Measurements from ENCODE around the gene SKP2. TPM values are rescaled to one million over a fixed set of nuclear protein-coding genes. Genes with fewer than 3 reads are reported as not detected.

Gene SKP2
- total and polyA plus RNA-seq, 12 donors: 2.9 to 52.1 (median 13.7) TPM

GRCh38 chr5:36227046-36227445, 75.1 kb downstream of the SKP2 start:
- intact Hi-C loops (cut with DNase I): no loop called here
- H3K27ac ChIP-seq: no peak overlapping the region

GRCh38 chr5:36228505-36228904, 76.6 kb downstream of the SKP2 start:
- Histone ChIP-seq H3K27ac (no peak overlapping the region), H3K36me3 (replicated peaks in 1 of 2) (peaks cover 0 to 14% of the 10 kb centered on the region in 2 donors), H3K4me3 (no peak overlapping the region), H3K9me3 (replicated peaks in 1 of 3) (no peaks in the 10 kb centered on the region), H3K4me1 (replicated peaks in 1 of 2) (peaks cover 9 to 32% of the 10 kb centered on the region in 2 donors), H3K27me3 (no peaks in the 10 kb centered on the region)
- TF ChIP-seq CTCF (IDR thresholded peaks at IDR 0.05) (no peak), POLR2A (IDR thresholded peaks at IDR 0.05) (no peak)
- intact Hi-C loops (cut with DNase I): no loop called here
- WGBS, 4 donors: 94 to 98% (median 96%) methylated on average over 7 of the region's 7 CpGs
- DNase-seq: no peak

More at GRCh38 chr5:36227046-36227445, 75.1 kb downstream of the SKP2 start:
- H3K9me3 ChIP-seq (replicated peaks in 1 of 3): no peaks in the 10 kb centered on the region
- peaks cover 0 to 17% of the 10 kb centered on the region in 2 donors for H3K36me3 ChIP-seq (replicated peaks in 1 of 2)
- H3K4me3 ChIP-seq: no peak overlapping the region
- TF ChIP-seq CTCF (IDR thresholded peaks at IDR 0.05) (no peak), POLR2A (IDR thresholded peaks at IDR 0.05) (no peak)
- DNase-seq: no peak
- H3K27me3 ChIP-seq: no peaks in the 10 kb centered on the region
- peaks cover 0 to 19% of the 10 kb centered on the region in 2 donors for H3K4me1 ChIP-seq (replicated peaks in 1 of 2)

- no peak for DNase-seq
- Histone ChIP-seq H3K4me3 (no peak overlapping the region), H3K27ac (no peak overlapping the region), H3K36me3 (replicated peaks in 1 of 2) (peaks cover 0 to 5% of the 10 kb centered on the region in 2 donors), H3K4me1 (replicated peaks in 1 of 2) (peaks cover 9 to 32% of the 10 kb centered on the region in 2 donors), H3K27me3 (no peaks in the 10 kb centered on the region), H3K9me3 (replicated peaks in 1 of 3) (no peaks in the 10 kb centered on the region)
- TF ChIP-seq POLR2A (IDR thresholded peaks at IDR 0.05): no peak
- TF ChIP-seq CTCF (IDR thresholded peaks at IDR 0.05): no peak
- WGBS, 4 donors: 84 to 99% (median 95%) methylated on average over 1 of the region's 1 CpG
- intact Hi-C loops (cut with DNase I): no loop called here
Measured at GRCh38 chr5:36230151-36230790, 78.4 kb downstream of the SKP2 start.

- intact Hi-C loops (cut with DNase I): no loop called here
- WGBS, 4 donors: 68 to 78% (median 68%) methylated on average over 3 of the region's 3 CpGs
- H3K27ac ChIP-seq: no peak overlapping the region
Measured at GRCh38 chr5:36232533-36232932, 80.6 kb downstream of the SKP2 start.

More at GRCh38 chr5:36232533-36232932, 80.6 kb downstream of the SKP2 start:
- Histone ChIP-seq H3K4me1 (replicated peaks in 1 of 2) (peaks cover 9 to 42% of the 10 kb centered on the region in 2 donors), H3K9me3 (replicated peaks in 1 of 3) (no peaks in the 10 kb centered on the region), H3K27me3 (no peaks in the 10 kb centered on the region), H3K4me3 (no peak overlapping the region), H3K36me3 (replicated peaks in 1 of 2) (no peaks in the 10 kb centered on the region)
- DNase-seq: no peak
- no peak for TF ChIP-seq POLR2A (IDR thresholded peaks at IDR 0.05)
- TF ChIP-seq CTCF (IDR thresholded peaks at IDR 0.05): no peak

MicroRNA genes within 50 kb of the gene (microRNA counts, 767-probe panel; counts per million panel counts)
- 0 counts per million in 2 donors for microRNA hsa-miR-580

Small RNAs within 50 kb of the gene (microRNA-seq; reads per million reads assigned to microRNA genes)
- 0 to 0.85 (median 0.76) reads per million in 3 donors for gene MIR580

Small RNAs within 50 kb of the gene (small RNA-seq; reads per million reads assigned to genes)
- gene MIR580 (0 to 0.25 reads per million in 2 donors), gene RNU6-1305P (0 reads per million in 2 donors)

Other genes with a start within 250 kb of the SKP2 start
- not detected for gene CAPSL, start 213.5 kb upstream of the SKP2 start, total RNA-seq
- under 1 TPM in 1 of 3 donors, not detected in 2; 0.27 TPM for gene CAPSL, start 213.5 kb upstream of the SKP2 start, polyA plus RNA-seq
- gene UGT3A1, start 160.7 kb upstream of the SKP2 start, total RNA-seq: not detected
- under 1 TPM in 1 of 3 donors, not detected in 2; 0.22 TPM for gene UGT3A1, start 160.7 kb upstream of the SKP2 start, polyA plus RNA-seq
- 1 to 10 TPM in 2 of 9 donors, under 1 TPM in 3, not detected in 4; 0.13 to 1.7 (median 0.23) TPM for gene UGT3A2, start 85.2 kb upstream of the SKP2 start, total RNA-seq
- 1 to 10 TPM in 1 of 3 donors, under 1 TPM in 2; 0.08 to 1.6 (median 0.13) TPM for gene UGT3A2, start 85.2 kb upstream of the SKP2 start, polyA plus RNA-seq
- gene LMBRD2, start 224 bp upstream of the SKP2 start, total RNA-seq: 10 to 100 TPM in 8 of 9 donors, 1 to 10 TPM in 1; 9.6 to 30.1 (median 15.1) TPM
- gene LMBRD2, start 224 bp upstream of the SKP2 start, polyA plus RNA-seq: 10 to 100 TPM in 1 of 3 donors, 1 to 10 TPM in 2; 2.3 to 24.8 (median 3.7) TPM
- 10 to 100 TPM; 38.8 to 68.3 (median 52.6) TPM for gene NADK2, start 89.8 kb downstream of the SKP2 start, total RNA-seq
- 10 to 100 TPM; 13.5 to 32.8 (median 19.5) TPM for gene NADK2, start 89.8 kb downstream of the SKP2 start, polyA plus RNA-seq
- gene RANBP3L, start 149.8 kb downstream of the SKP2 start, total RNA-seq: 10 to 100 TPM in 1 of 9 donors, 1 to 10 TPM in 8; 1.0 to 21.6 (median 2.8) TPM
- gene RANBP3L, start 149.8 kb downstream of the SKP2 start, polyA plus RNA-seq: 1 to 10 TPM in 2 of 3 donors, under 1 TPM in 1; 0.30 to 1.4 (median 1.0) TPM

Data from adrenal gland (tissue), 12 donors.